IMR-90 (cell line): ENCODE data around the gene ACACA. TPM values are rescaled to one million over a fixed set of nuclear protein-coding genes. Genes with fewer than 3 reads are reported as not detected.

Experiments used
- ATAC-seq: fragments of 200-7000 bp; cut with Tn5 transposase; 2 replicates; pipeline ENCODE4 v1.9.1; 2020; ENCODE audit warnings: low read depth, mild to moderate bottlenecking, moderate library complexity
- BruUV-seq: library from RNA; stranded (reverse); fragments of 400-500 nt; replicated peaks from 2 replicates; lab custom pipeline; 2021; lab: Mats Ljungman, UMichigan
- CTCF ChIA-PET: fragments of 300-600 bp; formaldehyde crosslinking; extraction: SDS; loops from one replicate; lab custom pipeline; 2021; ENCODE audit warnings: antibody characterized with exemption; lab: Yijun Ruan, JAX
- POLR2A ChIA-PET: fragments of 300-600 bp; sonication (Branson Sonifier 250); formaldehyde crosslinking; loops from one replicate; lab custom pipeline; 2022; ENCODE audit warnings: antibody characterized with exemption; ENCODE audit not compliant: unreplicated experiment; lab: Charles Lee
- DNase-seq: peaks from one replicate; pipeline ENCODE4 v3.0.0; 2013
- H2AFZ ChIP-seq: replicated peaks from 2 replicates; pipeline ENCODE3; 2013; ENCODE audit warnings: low read length, mild to moderate bottlenecking; ENCODE audit not compliant: poor library complexity
- H2AK5ac ChIP-seq: 2 replicates; pipeline ENCODE4 v1.6.1; 2013; ENCODE audit warnings: low read depth, low read length, inconsistent platforms
- H2AK9ac ChIP-seq: replicated peaks from 2 replicates; pipeline ENCODE3; 2013; ENCODE audit warnings: mild to moderate bottlenecking, low read depth, low read length, moderate library complexity; ENCODE audit not compliant: poor library complexity
- H2BK120ac ChIP-seq: 2 replicates; pipeline ENCODE4 v1.6.1; 2013; ENCODE audit warnings: low read depth, low read length, inconsistent platforms
- H2BK15ac ChIP-seq: 3 replicates; pipeline ENCODE4 v1.6.1; 2013; ENCODE audit warnings: low read depth, low read length, inconsistent platforms
- H2BK20ac ChIP-seq: 2 replicates; pipeline ENCODE4 v1.6.1; 2013; ENCODE audit warnings: low read depth, mild to moderate bottlenecking, inconsistent platforms, low read length, moderate library complexity
- H2BK5ac ChIP-seq: 2 replicates; pipeline ENCODE4 v1.6.1; 2013; ENCODE audit warnings: mild to moderate bottlenecking, low read depth, low read length, inconsistent platforms; ENCODE audit not compliant: poor library complexity, severe bottlenecking
- H3K14ac ChIP-seq: replicated peaks from 2 replicates; pipeline ENCODE4 v1.6.1; 2013; ENCODE audit warnings: low read depth, low read length, inconsistent platforms
- H3K18ac ChIP-seq: 2 replicates; pipeline ENCODE4 v1.6.1; 2013; ENCODE audit warnings: low read depth, low read length, control low read depth
- H3K23ac ChIP-seq: 2 replicates; pipeline ENCODE4 v1.6.1; 2013; ENCODE audit warnings: low read depth, low read length, inconsistent platforms
- H3K27ac ChIP-seq: 2 replicates; pipeline ENCODE4 v1.5.1; 2013; ENCODE audit warnings: mild to moderate bottlenecking, control low read depth, low read length; ENCODE audit not compliant: insufficient read depth
- H3K27me3 ChIP-seq: 2 replicates; pipeline ENCODE4 v1.6.1; 2013; ENCODE audit warnings: low read length; ENCODE audit not compliant: control insufficient read depth, insufficient read depth
- H3K36me3 ChIP-seq: 2 replicates; pipeline ENCODE4 v1.6.1; 2013; ENCODE audit warnings: low read length, mixed read lengths; ENCODE audit not compliant: control insufficient read depth, insufficient read depth
- H3K4ac ChIP-seq: 2 replicates; pipeline ENCODE4 v1.6.1; 2013; ENCODE audit warnings: low read depth, low read length, inconsistent platforms
- H3K4me1 ChIP-seq: 2 replicates; pipeline ENCODE4 v1.6.1; 2013; ENCODE audit warnings: low read length, mixed read lengths; ENCODE audit not compliant: control insufficient read depth, insufficient read depth
- H3K4me2 ChIP-seq: 2 replicates; pipeline ENCODE4 v1.6.1; 2013; ENCODE audit warnings: low read depth, mild to moderate bottlenecking, control low read depth, low read length, moderate library complexity
- H3K4me3 ChIP-seq: 2 replicates; pipeline ENCODE4 v1.5.1; 2013; ENCODE audit warnings: low read depth, mild to moderate bottlenecking, control low read depth, low read length, moderate library complexity; ENCODE audit not compliant: insufficient read depth
- H3K56ac ChIP-seq: 2 replicates; pipeline ENCODE4 v1.6.1; 2013; ENCODE audit warnings: low read length, inconsistent platforms; ENCODE audit not compliant: insufficient read depth; ENCODE audit errors: extremely low read depth
- H3K79me1 ChIP-seq, 2 experiments: 2 replicates each; pipeline ENCODE4 v1.6.1; 2013; ENCODE audit warnings: low read length in 2 of 2, inconsistent platforms in 1 of 2, low read depth in 1 of 2
- H3K9ac ChIP-seq: 2 replicates; pipeline ENCODE4 v1.6.1; 2013; ENCODE audit warnings: low read depth, low read length, control low read depth
- H3K9me1 ChIP-seq: 2 replicates; pipeline ENCODE4 v1.6.1; 2013; ENCODE audit warnings: low read length, inconsistent platforms; ENCODE audit not compliant: insufficient read depth
- H3K9me3 ChIP-seq: 2 replicates; pipeline ENCODE4 v1.6.1; 2013; ENCODE audit warnings: low read length; ENCODE audit not compliant: control insufficient read depth, insufficient read depth
- H4K20me1 ChIP-seq: 2 replicates; pipeline ENCODE4 v1.6.1; 2013; ENCODE audit warnings: low read length, inconsistent platforms; ENCODE audit not compliant: insufficient read depth
- H4K5ac ChIP-seq: 2 replicates; pipeline ENCODE4 v1.6.1; 2013; ENCODE audit warnings: mild to moderate bottlenecking, low read depth, low read length, control low read depth
- H4K8ac ChIP-seq, 2 experiments: 2 replicates each; pipeline ENCODE4 v1.6.1; 2013; ENCODE audit warnings: low read depth in 2 of 2, low read length in 2 of 2, control low read depth in 1 of 2, inconsistent platforms in 1 of 2
- H4K91ac ChIP-seq: 2 replicates; pipeline ENCODE4 v1.6.1; 2013; ENCODE audit warnings: low read depth, low read length, inconsistent platforms; ENCODE audit not compliant: insufficient read depth
- BHLHE40 ChIP-seq: fragments of 150-350 bp; IDR thresholded peaks from 2 replicates; pipeline ENCODE4 v1.6.1; 2016; ENCODE audit warnings: mild to moderate bottlenecking, low read depth, low read length
- CEBPB ChIP-seq: IDR thresholded peaks from 2 replicates; pipeline ENCODE4 v1.6.1; 2012; ENCODE audit warnings: low read depth, low read length, improper control_type of control experiment
- CHD1 ChIP-seq: IDR thresholded peaks from 2 replicates; pipeline ENCODE4 v1.6.1; 2012; ENCODE audit warnings: low read depth, low read length, improper control_type of control experiment
- FOS ChIP-seq: fragments of 150-350 bp; IDR thresholded peaks from 2 replicates; pipeline ENCODE4 v1.6.1; 2016; ENCODE audit warnings: low read depth, low read length
- MAFK ChIP-seq: IDR thresholded peaks from 2 replicates; pipeline ENCODE4 v1.6.1; 2012; ENCODE audit warnings: low read depth, low read length, improper control_type of control experiment
- MAZ ChIP-seq: IDR thresholded peaks from 2 replicates; pipeline ENCODE4 v1.6.1; 2012; ENCODE audit warnings: low read depth, mild to moderate bottlenecking, low read length, improper control_type of control experiment, moderate library complexity, borderline replicate concordance
- MXI1 ChIP-seq: IDR thresholded peaks from 2 replicates; pipeline ENCODE4 v1.6.1; 2012; ENCODE audit warnings: low read depth, mild to moderate bottlenecking, low read length, moderate library complexity, borderline replicate concordance
- NFE2L2 ChIP-seq: fragments of 150-350 bp; IDR thresholded peaks from 2 replicates; pipeline ENCODE4 v1.6.1; 2016; ENCODE audit warnings: low read depth, mild to moderate bottlenecking, low read length
- POLR2A ChIP-seq: IDR thresholded peaks from 2 replicates; pipeline ENCODE4 v1.6.1; 2012; ENCODE audit warnings: mild to moderate bottlenecking, low read depth, low read length
- RAD21 ChIP-seq: IDR thresholded peaks from 2 replicates; pipeline ENCODE4 v1.6.1; 2012; ENCODE audit warnings: low read length, improper control_type of control experiment
- RCOR1 ChIP-seq: IDR thresholded peaks from 2 replicates; pipeline ENCODE4 v1.6.1; 2012; ENCODE audit warnings: mild to moderate bottlenecking, low read length, improper control_type of control experiment; ENCODE audit not compliant: insufficient replicate concordance
- RFX5 ChIP-seq: IDR thresholded peaks from 2 replicates; pipeline ENCODE4 v1.8.0; 2012; ENCODE audit warnings: low read depth, mild to moderate bottlenecking, low read length, moderate library complexity
- SMC3 ChIP-seq: fragments of 150-350 bp; IDR thresholded peaks from 2 replicates; pipeline ENCODE4 v1.6.1; 2016; ENCODE audit warnings: low read depth, mild to moderate bottlenecking, antibody characterized with exemption, low read length, moderate library complexity
- WGBS, 2 experiments: methylation state at CpG; one replicate each; pipeline versions ENCODE4 v1.1.5 to v1.1.7; 2013; ENCODE audit warnings: missing lambda C conversion rate in 2 of 2; ENCODE audit not compliant: insufficient read length in 1 of 2; ENCODE audit errors: extremely low coverage in 2 of 2; 5-methylcytosine and 5-hydroxymethylcytosine counted together
- dilution Hi-C: fragments of 300-500 bp; cut with HindIII; formaldehyde crosslinking; loops from one replicate; pipeline ENCODE4 v1.14.3; 2018; ENCODE audit warnings: low sequenced_read_pairs; ENCODE audit not compliant: unreplicated experiment
- in situ Hi-C: fragments of 300-500 bp; cut with MboI; formaldehyde crosslinking; loops from 3 replicates; pipeline ENCODE4 v1.14.3; 2019; ENCODE audit warnings: low sequenced_read_pairs, inconsistent platforms, mixed read lengths
- intact Hi-C: fragments of 100-400 bp; cut with micrococcal nuclease; formaldehyde crosslinking; loops from 2 replicates; pipeline ENCODE4 v1.10.0; 2022
- polyA plus RNA-seq, 3 experiments: library from polyadenylated mRNA; depleted of rRNA; stranded (reverse); fragments of >200 nt; gene quantifications; 2 replicates each; pipeline ENCODE4 v1.2.3, GENCODE V29; 2012; ENCODE audit warnings: low replicate concordance in 1 of 3
- total RNA-seq: library from RNA; depleted of rRNA; stranded (reverse); fragments of >200 nt; gene quantifications from 2 replicates; pipeline ENCODE4 v1.2.3, GENCODE V29; 2012
- TF ChIP-seq, protein P1 (sequence below): fragments of 150-350 bp; IDR thresholded peaks from 2 replicates; pipeline ENCODE4 v1.6.1; 2017; ENCODE audit warnings: mild to moderate bottlenecking, antibody characterized with exemption, low read length, low read depth
- TF ChIP-seq, protein P2 (sequence below): conservative IDR thresholded peaks from 2 replicates; pipeline ENCODE4 v1.5.1; 2012; ENCODE audit warnings: mild to moderate bottlenecking, low read depth, low read length, improper control_type of control experiment

The ACACA gene
- total and polyA plus RNA-seq, 2 of the 4 experiments (the other 2 are of a cell fraction), result 21.3 to 39.1 TPM

GRCh38 chr17:37100231-37100630, 306.4 kb downstream of the ACACA start:
- BruUV-seq, result no TSS peak
- H2BK15ac ChIP-seq, result no peak overlapping the region
- H3K18ac ChIP-seq, result no peak overlapping the region
- ChIA-PET CTCF (no interaction called here), POLR2A (no interaction called here)
- no peak overlapping the region for H3K4me3 ChIP-seq
- no peak overlapping the region for H3K27ac ChIP-seq
- H3K27me3 ChIP-seq, result no peaks in the 10 kb centered on the region
- WGBS, 2 experiments, result no CpG with 5 or more reads among the region's 4 CpGs
- no peak for TF ChIP-seq BHLHE40
- TF ChIP-seq CEBPB, result no peak
- no peak for TF ChIP-seq RCOR1
- no peak for TF ChIP-seq RFX5
- no peak for TF ChIP-seq NFE2L2
- no peak for TF ChIP-seq MXI1
- no peak for TF ChIP-seq POLR2A
- TF ChIP-seq CHD1, result no peak
- TF ChIP-seq, protein P1, sequence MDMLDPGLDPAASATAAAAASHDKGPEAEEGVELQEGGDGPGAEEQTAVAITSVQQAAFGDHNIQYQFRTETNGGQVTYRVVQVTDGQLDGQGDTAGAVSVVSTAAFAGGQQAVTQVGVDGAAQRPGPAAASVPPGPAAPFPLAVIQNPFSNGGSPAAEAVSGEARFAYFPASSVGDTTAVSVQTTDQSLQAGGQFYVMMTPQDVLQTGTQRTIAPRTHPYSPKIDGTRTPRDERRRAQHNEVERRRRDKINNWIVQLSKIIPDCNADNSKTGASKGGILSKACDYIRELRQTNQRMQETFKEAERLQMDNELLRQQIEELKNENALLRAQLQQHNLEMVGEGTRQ, result no peak
- no peak for TF ChIP-seq SMC3
- TF ChIP-seq MAZ, result no peak
- TF ChIP-seq, protein P2, sequence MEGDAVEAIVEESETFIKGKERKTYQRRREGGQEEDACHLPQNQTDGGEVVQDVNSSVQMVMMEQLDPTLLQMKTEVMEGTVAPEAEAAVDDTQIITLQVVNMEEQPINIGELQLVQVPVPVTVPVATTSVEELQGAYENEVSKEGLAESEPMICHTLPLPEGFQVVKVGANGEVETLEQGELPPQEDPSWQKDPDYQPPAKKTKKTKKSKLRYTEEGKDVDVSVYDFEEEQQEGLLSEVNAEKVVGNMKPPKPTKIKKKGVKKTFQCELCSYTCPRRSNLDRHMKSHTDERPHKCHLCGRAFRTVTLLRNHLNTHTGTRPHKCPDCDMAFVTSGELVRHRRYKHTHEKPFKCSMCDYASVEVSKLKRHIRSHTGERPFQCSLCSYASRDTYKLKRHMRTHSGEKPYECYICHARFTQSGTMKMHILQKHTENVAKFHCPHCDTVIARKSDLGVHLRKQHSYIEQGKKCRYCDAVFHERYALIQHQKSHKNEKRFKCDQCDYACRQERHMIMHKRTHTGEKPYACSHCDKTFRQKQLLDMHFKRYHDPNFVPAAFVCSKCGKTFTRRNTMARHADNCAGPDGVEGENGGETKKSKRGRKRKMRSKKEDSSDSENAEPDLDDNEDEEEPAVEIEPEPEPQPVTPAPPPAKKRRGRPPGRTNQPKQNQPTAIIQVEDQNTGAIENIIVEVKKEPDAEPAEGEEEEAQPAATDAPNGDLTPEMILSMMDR, result no peak
- no peak for TF ChIP-seq RAD21
- no peak for TF ChIP-seq MAFK
- no peak for TF ChIP-seq FOS
- H4K5ac ChIP-seq, result no peak overlapping the region
- ATAC-seq, result no peak; the same call in 1 of the 2 replicates
- H3K79me1 ChIP-seq, result no peaks in the 10 kb centered on the region
- H3K14ac ChIP-seq, result no peak overlapping the region
- peaks cover 4% of the 10 kb centered on the region; the same call in 1 of the 2 replicates for H3K9me1 ChIP-seq
- no peak overlapping the region for H2BK120ac ChIP-seq
- H2AFZ ChIP-seq, result no peak overlapping the region
- H2BK5ac ChIP-seq, result no peak overlapping the region
- intact Hi-C loops (no loop called here), dilution Hi-C loops (no loop called here), in situ Hi-C loops (no loop called here)
- no peak overlapping the region for H3K56ac ChIP-seq
- no peak for DNase-seq
- no peak overlapping the region; a peak in 1 of 4 replicates for H4K8ac ChIP-seq
- H2BK20ac ChIP-seq, result no peak overlapping the region
- H2AK9ac ChIP-seq, result no peak overlapping the region
- H4K20me1 ChIP-seq, result no peaks in the 10 kb centered on the region
- no peak overlapping the region for H4K91ac ChIP-seq
- no peak overlapping the region for H2AK5ac ChIP-seq
- no peak overlapping the region for H3K4ac ChIP-seq
- no peak overlapping the region for H3K9ac ChIP-seq
- no peaks in the 10 kb centered on the region for H3K9me3 ChIP-seq
- peaks cover 2% of the 10 kb centered on the region; the same call in 1 of the 2 replicates for H3K4me1 ChIP-seq
- no peak overlapping the region for H3K4me2 ChIP-seq
- H3K23ac ChIP-seq, result no peak overlapping the region
- peaks cover 32% of the 10 kb centered on the region for H3K36me3 ChIP-seq
